Measurements from ENCODE around the gene NAA60.

The NAA60 gene

GRCh38 chr16:3520413-3520812 lies 76.9 kb downstream of the NAA60 start:
- TF ChIP-seq FOXP2 (optimal IDR thresholded peaks at IDR 0.05; ENCODE audit: borderline replicate concordance, extremely low read depth, extremely low read length, insufficient read depth) (no peak), POLR2AphosphoS5 (IDR thresholded peaks at IDR 0.05; ENCODE audit: low read depth, low read length) (no peak), REST (IDR thresholded peaks at IDR 0.05; ENCODE audit: insufficient read depth in 1 of 2, low read depth in 2 of 2, low read length in 2 of 2) (no peak), SIN3A (IDR thresholded peaks at IDR 0.05; ENCODE audit: borderline replicate concordance, insufficient read depth, low read length) (no peak), TAF1 (IDR thresholded peaks at IDR 0.05; ENCODE audit: borderline replicate concordance, insufficient read depth, low read length) (no peak)

GRCh38 chr16:3520841-3521240 lies 77.4 kb downstream of the NAA60 start:
- TF ChIP-seq TAF1 (IDR thresholded peaks at IDR 0.05; ENCODE audit: borderline replicate concordance, insufficient read depth, low read length) (no peak), REST (IDR thresholded peaks at IDR 0.05; ENCODE audit: insufficient read depth in 1 of 2, low read depth in 2 of 2, low read length in 2 of 2) (no peak), POLR2AphosphoS5 (IDR thresholded peaks at IDR 0.05; ENCODE audit: low read depth, low read length) (no peak), FOXP2 (optimal IDR thresholded peaks at IDR 0.05; ENCODE audit: borderline replicate concordance, extremely low read depth, extremely low read length, insufficient read depth) (no peak), SIN3A (IDR thresholded peaks at IDR 0.05; ENCODE audit: borderline replicate concordance, insufficient read depth, low read length) (no peak)

GRCh38 chr16:3523281-3523680 lies 79.8 kb downstream of the NAA60 start:
- TF ChIP-seq REST (IDR thresholded peaks at IDR 0.05; ENCODE audit: insufficient read depth in 1 of 2, low read depth in 2 of 2, low read length in 2 of 2) (no peak), TAF1 (IDR thresholded peaks at IDR 0.05; ENCODE audit: borderline replicate concordance, insufficient read depth, low read length) (no peak), FOXP2 (optimal IDR thresholded peaks at IDR 0.05; ENCODE audit: borderline replicate concordance, extremely low read depth, extremely low read length, insufficient read depth) (no peak), SIN3A (IDR thresholded peaks at IDR 0.05; ENCODE audit: borderline replicate concordance, insufficient read depth, low read length) (no peak), POLR2AphosphoS5 (IDR thresholded peaks at IDR 0.05; ENCODE audit: low read depth, low read length) (no peak)

- TF ChIP-seq SIN3A (IDR thresholded peaks at IDR 0.05; ENCODE audit: borderline replicate concordance, insufficient read depth, low read length) (no peak), TAF1 (IDR thresholded peaks at IDR 0.05; ENCODE audit: borderline replicate concordance, insufficient read depth, low read length) (no peak), REST (IDR thresholded peaks at IDR 0.05; ENCODE audit: insufficient read depth in 1 of 2, low read depth in 2 of 2, low read length in 2 of 2) (no peak), FOXP2 (optimal IDR thresholded peaks at IDR 0.05; ENCODE audit: borderline replicate concordance, extremely low read depth, extremely low read length, insufficient read depth) (no peak), POLR2AphosphoS5 (IDR thresholded peaks at IDR 0.05; ENCODE audit: low read depth, low read length) (no peak)
Observed at GRCh38 chr16:3525951-3526350, 82.5 kb downstream of the NAA60 start.

- TF ChIP-seq REST (IDR thresholded peaks at IDR 0.05; ENCODE audit: insufficient read depth in 1 of 2, low read depth in 2 of 2, low read length in 2 of 2) (no peak), TAF1 (IDR thresholded peaks at IDR 0.05; ENCODE audit: borderline replicate concordance, insufficient read depth, low read length) (no peak), SIN3A (IDR thresholded peaks at IDR 0.05; ENCODE audit: borderline replicate concordance, insufficient read depth, low read length) (no peak), POLR2AphosphoS5 (IDR thresholded peaks at IDR 0.05; ENCODE audit: low read depth, low read length) (no peak)
Observed at GRCh38 chr16:3528406-3528805, 84.9 kb downstream of the NAA60 start.

Measured in PFSK-1 (cell line).